KOPT-K1 (cell line): Measurements from ENCODE around the gene MRPS16.

Experiments used
- H3K27ac ChIP-seq: fragments of 200-600 bp; sonication (generic); 2 replicates; pipeline ENCODE4 v1.5.1; 2016; ENCODE audit warnings: antibody characterized with exemption, mild to moderate bottlenecking, low read depth, low read length; ENCODE audit not compliant: poor library complexity, severe bottlenecking
- H3K36me3 ChIP-seq: fragments of 200-600 bp; sonication (generic); 2 replicates; pipeline ENCODE4 v1.5.1; 2017; ENCODE audit warnings: antibody characterized with exemption, mild to moderate bottlenecking, low read length, moderate library complexity; ENCODE audit not compliant: insufficient read depth
- H3K9me3 ChIP-seq: fragments of 200-600 bp; sonication (generic); 2 replicates; pipeline ENCODE4 v1.5.1; 2017; ENCODE audit warnings: antibody characterized with exemption, low read length, mild to moderate bottlenecking; ENCODE audit not compliant: insufficient read depth, poor library complexity, severe bottlenecking

The MRPS16 gene

GRCh38 chr10:73219384-73219783 lies 33.1 kb downstream of the MRPS16 start:
- no peaks in the 10 kb centered on the region for H3K9me3 ChIP-seq
- no peak overlapping the region for H3K27ac ChIP-seq

GRCh38 chr10:73218431-73219191 lies 33.8 kb downstream of the MRPS16 start:
- peaks cover 16% of the 10 kb centered on the region for H3K36me3 ChIP-seq
- no peaks in the 10 kb centered on the region for H3K9me3 ChIP-seq
- H3K27ac ChIP-seq: no peak overlapping the region

More at GRCh38 chr10:73219384-73219783, 33.1 kb downstream of the MRPS16 start:
- peaks cover 16% of the 10 kb centered on the region for H3K36me3 ChIP-seq

GRCh38 chr10:73217628-73218027 lies 34.8 kb downstream of the MRPS16 start:
- H3K36me3 ChIP-seq: peaks cover 16% of the 10 kb centered on the region
- H3K9me3 ChIP-seq: no peaks in the 10 kb centered on the region
- no peak overlapping the region for H3K27ac ChIP-seq

- no peaks in the 10 kb centered on the region for H3K9me3 ChIP-seq
- peaks cover 19% of the 10 kb centered on the region; the same call in 1 of the 2 replicates for H3K36me3 ChIP-seq
- H3K27ac ChIP-seq: no peak overlapping the region
Measured at GRCh38 chr10:73215749-73216148, 36.7 kb downstream of the MRPS16 start.

- Histone ChIP-seq H3K27ac (no peak overlapping the region), H3K36me3 (peaks cover 6% of the 10 kb centered on the region; the same call in 1 of the 2 replicates), H3K9me3 (peaks cover 8% of the 10 kb centered on the region)
Measured at GRCh38 chr10:73211106-73211811, 41.2 kb downstream of the MRPS16 start.

- peaks cover 12% of the 10 kb centered on the region for H3K9me3 ChIP-seq
- no peak overlapping the region for H3K27ac ChIP-seq
- H3K36me3 ChIP-seq: peaks cover 6% of the 10 kb centered on the region; the same call in 1 of the 2 replicates
Measured at GRCh38 chr10:73210395-73211105, 41.9 kb downstream of the MRPS16 start.

GRCh38 chr10:73209705-73210104 lies 42.7 kb downstream of the MRPS16 start:
- H3K36me3 ChIP-seq: peaks cover 6% of the 10 kb centered on the region; the same call in 1 of the 2 replicates
- H3K27ac ChIP-seq: no peak overlapping the region
- peaks cover 12% of the 10 kb centered on the region for H3K9me3 ChIP-seq

- H3K36me3 ChIP-seq: peaks cover 6% of the 10 kb centered on the region; the same call in 1 of the 2 replicates
Measured at GRCh38 chr10:73207883-73208282, 44.6 kb downstream of the MRPS16 start.

GRCh38 chr10:73206385-73206784 lies 46.1 kb downstream of the MRPS16 start:
- Histone ChIP-seq H3K36me3 (peaks cover 6% of the 10 kb centered on the region; the same call in 1 of the 2 replicates), H3K9me3 (peaks cover 12% of the 10 kb centered on the region), H3K27ac (no peak overlapping the region)

More at GRCh38 chr10:73207883-73208282, 44.6 kb downstream of the MRPS16 start:
- Histone ChIP-seq H3K9me3 (peaks cover 12% of the 10 kb centered on the region), H3K27ac (no peak overlapping the region)

GRCh38 chr10:73205890-73206289 lies 46.6 kb downstream of the MRPS16 start:
- peaks cover 5% of the 10 kb centered on the region; the same call in 1 of the 2 replicates for H3K36me3 ChIP-seq
- H3K27ac ChIP-seq: no peak overlapping the region
- H3K9me3 ChIP-seq: peaks cover 12% of the 10 kb centered on the region

- Histone ChIP-seq H3K27ac (no peak overlapping the region), H3K9me3 (peaks cover 12% of the 10 kb centered on the region), H3K36me3 (no peaks in the 10 kb centered on the region; the same call in 1 of the 2 replicates)
Measured at GRCh38 chr10:73205081-73205480, 47.4 kb downstream of the MRPS16 start.
